DOHH2 (cell line): ENCODE results near the gene PICALM.

ENCODE experiments used
- CTCF ChIP-seq: fragments of 200-600 bp; sonication (generic); IDR thresholded peaks from one replicate; pipeline ENCODE4 v1.5.1; 2014; ENCODE audit warnings: antibody characterized with exemption, mild to moderate bottlenecking, low read depth, low read length; ENCODE audit not compliant: poor library complexity, severe bottlenecking
- EZH2phosphoT487 ChIP-seq: fragments of 200-600 bp; sonication (generic); IDR thresholded peaks from 2 replicates; pipeline ENCODE4 v1.6.1; 2017; ENCODE audit warnings: borderline replicate concordance, mild to moderate bottlenecking, antibody characterized with exemption, low read length, moderate library complexity, mixed read lengths

- TF ChIP-seq CTCF, result no peak
- TF ChIP-seq EZH2phosphoT487, result no peak
Measured at GRCh38 chr11:85939099-85940015, 129.5 kb downstream of the PICALM start.
